GM12865 (cell line): ENCODE measurements around the gene RIN3.

Source experiments
- DNase-seq: peaks from one replicate; pipeline ENCODE4 v3.0.0; 2010; ENCODE audit warnings: low read depth
- H3K4me3 ChIP-seq: 2 replicates; pipeline ENCODE4 v1.5.1; 2011; ENCODE audit warnings: mild to moderate bottlenecking, low read depth, low read length, control low read depth
- CTCF ChIP-seq: IDR thresholded peaks from 2 replicates; pipeline ENCODE4 v1.5.1; 2011; ENCODE audit warnings: low read length, control low read depth, low read depth, inconsistent platforms; ENCODE audit not compliant: insufficient read depth; ENCODE audit errors: missing control alignments

The RIN3 gene

GRCh38 chr14:92658684-92659083, 145.1 kb downstream of the RIN3 start:
- H3K4me3 ChIP-seq = no peak overlapping the region
- no peak for TF ChIP-seq CTCF

GRCh38 chr14:92659765-92660561, 146.4 kb downstream of the RIN3 start:
- DNase-seq = peak; percentile 45
- H3K4me3 ChIP-seq = no peak overlapping the region
- TF ChIP-seq CTCF = no peak

More at GRCh38 chr14:92658684-92659083, 145.1 kb downstream of the RIN3 start:
- DNase-seq = no peak

GRCh38 chr14:92660571-92660970, 147.0 kb downstream of the RIN3 start:
- no peak for TF ChIP-seq CTCF
- no peak overlapping the region for H3K4me3 ChIP-seq
- no peak for DNase-seq

GRCh38 chr14:92663049-92663448, 149.5 kb downstream of the RIN3 start:
- H3K4me3 ChIP-seq = no peak overlapping the region
- DNase-seq = no peak
- TF ChIP-seq CTCF = no peak

- DNase-seq = no peak
- no peak overlapping the region for H3K4me3 ChIP-seq
- TF ChIP-seq CTCF = no peak
Measured at GRCh38 chr14:92665661-92666110, 152.1 kb downstream of the RIN3 start.

- DNase-seq = no peak
- no peak for TF ChIP-seq CTCF
- H3K4me3 ChIP-seq = no peak overlapping the region
Measured at GRCh38 chr14:92666251-92666650, 152.7 kb downstream of the RIN3 start.
